ENCODE data around the gene CEP112. TPM values are rescaled to one million over a fixed set of nuclear protein-coding genes. Genes with fewer than 3 reads are reported as not detected.

CEP112 gene
- total and polyA plus RNA-seq, 2 donors (not counting 3 experiments of a cell fraction or from before 2014, with no cell fraction given), result 1.5 to 25.3 TPM

DNA sequence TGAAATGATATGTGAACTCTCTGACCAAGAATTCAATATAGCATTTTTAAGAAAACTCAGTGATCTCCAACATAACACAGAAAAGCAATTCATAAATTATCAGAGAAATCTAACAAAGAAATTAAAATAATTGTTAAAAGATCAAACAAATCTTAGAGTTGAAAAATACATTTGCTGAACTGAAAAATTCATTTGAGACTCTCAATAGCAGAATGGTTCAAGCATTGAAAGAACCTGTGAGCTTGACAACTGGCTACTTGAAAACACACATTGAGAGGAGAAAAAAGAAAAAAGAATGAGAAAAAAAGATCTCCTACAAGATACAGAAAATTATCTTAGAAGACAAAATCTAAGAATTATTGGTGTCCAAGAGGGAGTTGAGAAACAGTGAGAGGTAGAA is 203.5 kb downstream of the CEP112 start:
- TF ChIP-seq GATA2 (IDR thresholded peaks at IDR 0.05; ENCODE audit: insufficient read depth, insufficient read length, low read depth, low read length), result no peak
- no peak for TF ChIP-seq POLR2AphosphoS5 (IDR thresholded peaks at IDR 0.05; ENCODE audit: insufficient read depth, low read depth, low read length)
- no peak for TF ChIP-seq POLR2A (IDR thresholded peaks at IDR 0.05; ENCODE audit: low read depth, low read length)
- TF ChIP-seq JUN (IDR thresholded peaks at IDR 0.05; ENCODE audit: borderline replicate concordance, insufficient read depth, insufficient read length, low read depth), result no peak
- TF ChIP-seq MYC (IDR thresholded peaks at IDR 0.05; ENCODE audit: low read depth, low read length), result no peak
- no peak for TF ChIP-seq EZH2 (IDR thresholded peaks at IDR 0.05; ENCODE audit: borderline replicate concordance, low read depth, low read length, severe bottlenecking)
- TF ChIP-seq, protein P1, sequence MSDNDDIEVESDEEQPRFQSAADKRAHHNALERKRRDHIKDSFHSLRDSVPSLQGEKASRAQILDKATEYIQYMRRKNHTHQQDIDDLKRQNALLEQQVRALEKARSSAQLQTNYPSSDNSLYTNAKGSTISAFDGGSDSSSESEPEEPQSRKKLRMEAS (IDR thresholded peaks at IDR 0.05; ENCODE audit: insufficient read depth, insufficient read length), result no peak
- TF ChIP-seq FOS (IDR thresholded peaks at IDR 0.05; ENCODE audit: borderline replicate concordance, insufficient read depth, low read length), result no peak
- TF ChIP-seq, protein P2, sequence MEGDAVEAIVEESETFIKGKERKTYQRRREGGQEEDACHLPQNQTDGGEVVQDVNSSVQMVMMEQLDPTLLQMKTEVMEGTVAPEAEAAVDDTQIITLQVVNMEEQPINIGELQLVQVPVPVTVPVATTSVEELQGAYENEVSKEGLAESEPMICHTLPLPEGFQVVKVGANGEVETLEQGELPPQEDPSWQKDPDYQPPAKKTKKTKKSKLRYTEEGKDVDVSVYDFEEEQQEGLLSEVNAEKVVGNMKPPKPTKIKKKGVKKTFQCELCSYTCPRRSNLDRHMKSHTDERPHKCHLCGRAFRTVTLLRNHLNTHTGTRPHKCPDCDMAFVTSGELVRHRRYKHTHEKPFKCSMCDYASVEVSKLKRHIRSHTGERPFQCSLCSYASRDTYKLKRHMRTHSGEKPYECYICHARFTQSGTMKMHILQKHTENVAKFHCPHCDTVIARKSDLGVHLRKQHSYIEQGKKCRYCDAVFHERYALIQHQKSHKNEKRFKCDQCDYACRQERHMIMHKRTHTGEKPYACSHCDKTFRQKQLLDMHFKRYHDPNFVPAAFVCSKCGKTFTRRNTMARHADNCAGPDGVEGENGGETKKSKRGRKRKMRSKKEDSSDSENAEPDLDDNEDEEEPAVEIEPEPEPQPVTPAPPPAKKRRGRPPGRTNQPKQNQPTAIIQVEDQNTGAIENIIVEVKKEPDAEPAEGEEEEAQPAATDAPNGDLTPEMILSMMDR (IDR thresholded peaks at IDR 0.05; ENCODE audit: extremely low read depth in 1 of 2, insufficient read depth in 1 of 2, low read depth in 1 of 2, low read length in 2 of 2), result no peak
- H3K4me1 ChIP-seq (ENCODE audit: control insufficient read depth, extremely low read depth, insufficient read depth, low read length), result no peaks in the 10 kb centered on the region
- no peaks in the 10 kb centered on the region for H3K27me3 ChIP-seq (ENCODE audit: control insufficient read depth in 2 of 2, insufficient read depth in 2 of 2, low read length in 2 of 2)
- H3K9me3 ChIP-seq (replicated peaks; ENCODE audit: control insufficient read depth, insufficient read depth, low read length), result no peaks in the 10 kb centered on the region
- no peaks in the 10 kb centered on the region for H3K36me3 ChIP-seq (ENCODE audit: control insufficient read depth in 2 of 2, extremely low read depth in 1 of 2, insufficient read depth in 2 of 2, low read length in 2 of 2)
- H3K4me3 ChIP-seq (replicated peaks in 1 of 3; ENCODE audit: insufficient read depth in 1 of 3, low read depth in 1 of 3, low read length in 3 of 3), result no peak overlapping the region
- H2AFZ ChIP-seq (ENCODE audit: low read depth, low read length), result no peak overlapping the region
- FAIRE-seq (no peak), DNase-seq (ENCODE audit: low read depth, low spot score) (no peak)
- dilution Hi-C loops (cut with MboI; ENCODE audit: extremely low pct_ligation_motif_present, low sequenced_read_pairs) (no loop called here), intact Hi-C loops (cut with micrococcal nuclease) (loop anchor here (1.0 to 10.0 kb wide), 6 partner anchors 176 to 757 kb away; no protein-coding TSS in a partner anchor)
- BruUV-seq (replicated peaks), result no TSS peak
- no peak overlapping the region for H3K4me2 ChIP-seq (ENCODE audit: insufficient read depth, low read length)
- ChIA-PET CTCF (interaction anchor here (1.2 to 1.6 kb wide), 3 partner anchors 21 to 757 kb away, joined by 3 to 6 read pairs (median 5); no protein-coding TSS in a partner anchor), POLR2A (no interaction called here)
- H3K79me2 ChIP-seq (ENCODE audit: control insufficient read depth, insufficient read depth, low read length), result no peaks in the 10 kb centered on the region
- no peaks in the 10 kb centered on the region for H4K20me1 ChIP-seq (replicated peaks; ENCODE audit: control insufficient read depth, extremely low read depth, insufficient read depth, low read length)
- no peaks in the 10 kb centered on the region for H3K9me1 ChIP-seq (replicated peaks; ENCODE audit: control insufficient read depth, extremely low read depth, insufficient read depth, low read length)
- no peak overlapping the region for H3K9ac ChIP-seq (replicated peaks; ENCODE audit: extremely low read depth, insufficient read depth, low read length)
- no peak overlapping the region for H3K27ac ChIP-seq (ENCODE audit: insufficient read depth, low read depth, low read length)

Measured in endothelial cell of umbilical vein (primary cell).